Left lung (tissue), 10 donors: ENCODE measurements around the gene TLK2. TPM values are rescaled to one million over a fixed set of nuclear protein-coding genes. Genes with fewer than 3 reads are reported as not detected.
"Not testable (repeated sequence)": the region's sequence is repeated elsewhere in the genome, so short reads cannot be mapped to it uniquely, and the experiment has no call there.

ENCODE experiments used
- ATAC-seq: fragments of 200-7000 bp; cut with Tn5 transposase; one replicate; pipeline ENCODE4 v1.9.1; 2020; ENCODE audit warnings: moderate library complexity
- DNase-seq, 4 donors: peaks; one replicate each; pipeline ENCODE4 v3.0.0-alpha.2; 2013 to 2020
- H3K27ac ChIP-seq, 2 donors: fragments of 200-600 bp; sonication (generic) in 1 of 2; one replicate each; pipeline versions ENCODE4 v1.5.0 to v1.8.0; 2020 to 2021
- H3K27me3 ChIP-seq, 2 donors: fragments of 200-600 bp; sonication (generic) in 1 of 2; one replicate each; pipeline versions ENCODE4 v1.5.0 to v1.8.0; 2020 to 2021
- H3K36me3 ChIP-seq, 2 donors: fragments of 200-600 bp; sonication (generic) in 1 of 2; one replicate each; pipeline versions ENCODE4 v1.5.0 to v1.8.0; 2020 to 2021
- H3K4me1 ChIP-seq, 2 donors: fragments of 200-600 bp; one replicate each; pipeline ENCODE4 v1.8.0; 2021
- H3K4me3 ChIP-seq, 2 donors: fragments of 200-600 bp; sonication (generic) in 1 of 2; one replicate each; pipeline versions ENCODE4 v1.5.0 to v1.8.0; 2020 to 2021; ENCODE audit warnings: mild to moderate bottlenecking in 1 of 2
- H3K9me3 ChIP-seq, 2 donors: fragments of 200-600 bp; sonication (generic) in 1 of 2; one replicate each; pipeline versions ENCODE4 v1.5.0 to v1.8.0; 2020 to 2021
- intact Hi-C, 2 donors: fragments of 100-400 bp; cut with DNase I; formaldehyde crosslinking; loops; one replicate each; pipeline versions ENCODE4 v1.11.2 to v1.14.2; 2022
- polyA plus RNA-seq, 6 donors: library from polyadenylated mRNA; unstranded; fragments of 120-200 nt; gene quantifications; one replicate each; pipeline ENCODE4 v1.2.1, GENCODE V29; 2013; ENCODE audit not compliant: insufficient read length in 6 of 6
- total RNA-seq, 2 donors: library from RNA; stranded (reverse); fragmentation: NEBNext Ultra II Directional; extraction: Animal tissue kit (Norgen Biotek cat#: 25700); gene quantifications; one replicate each; pipeline ENCODE4 v1.2.1, GENCODE V29; 2021
- TF ChIP-seq, protein P1 (sequence below), 2 donors: fragments of 200-600 bp; sonication (generic) in 1 of 2; IDR thresholded peaks; one replicate each; pipeline versions ENCODE4 v1.5.0 to v1.8.0; 2021; ENCODE audit warnings: antibody characterized with exemption in 2 of 2
- donor health status: DM: no; HTN: yes; CAD: no.
- donor health status: DM: no; HTN: no; CAD: no.

TLK2 gene
- total and polyA plus RNA-seq, 8 donors: 32.2 to 75.0 (median 69.1) TPM

DNA sequence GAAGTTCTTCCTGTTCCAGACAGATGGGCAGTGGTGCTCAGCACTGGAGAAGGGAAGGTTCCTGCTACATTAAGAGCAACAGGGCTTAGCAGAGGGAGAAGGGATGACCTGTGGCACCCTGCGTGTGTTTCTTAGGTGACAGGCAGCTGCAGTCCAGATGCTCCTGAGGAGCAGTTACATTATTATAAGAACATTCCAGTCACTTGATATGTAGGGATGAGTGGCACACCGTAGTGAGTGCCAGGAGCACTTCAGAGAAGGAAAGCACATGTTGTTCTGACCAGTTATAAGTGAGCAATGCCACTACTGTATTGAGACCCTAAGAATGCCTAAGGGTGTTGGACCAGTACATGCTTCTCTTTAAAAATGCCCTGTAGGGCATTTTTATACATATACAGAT, 108.9 kb downstream of the TLK2 start:
- H3K36me3 ChIP-seq: peaks cover 0 to 77% of the 10 kb centered on the region in 2 donors

DNA sequence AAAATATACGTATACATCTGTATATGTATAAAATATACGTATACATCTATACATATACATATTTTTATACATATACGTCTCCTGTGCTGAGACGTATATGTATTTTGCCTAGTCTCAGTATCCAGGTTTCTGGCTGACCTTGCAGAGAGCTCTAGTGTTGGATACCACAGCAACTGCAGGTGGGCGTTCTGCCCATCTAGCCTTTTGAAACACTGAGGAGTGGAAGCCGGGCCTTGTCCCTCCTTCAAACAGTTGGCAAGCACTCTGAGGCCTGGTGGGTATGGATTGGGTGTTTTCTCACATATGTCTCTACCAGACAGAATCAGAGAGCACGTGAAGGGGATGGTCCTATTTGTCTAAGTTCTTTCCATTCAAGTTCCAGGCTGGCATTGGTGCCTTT, 109.5 kb downstream of the TLK2 start:
- TF ChIP-seq, protein P1, sequence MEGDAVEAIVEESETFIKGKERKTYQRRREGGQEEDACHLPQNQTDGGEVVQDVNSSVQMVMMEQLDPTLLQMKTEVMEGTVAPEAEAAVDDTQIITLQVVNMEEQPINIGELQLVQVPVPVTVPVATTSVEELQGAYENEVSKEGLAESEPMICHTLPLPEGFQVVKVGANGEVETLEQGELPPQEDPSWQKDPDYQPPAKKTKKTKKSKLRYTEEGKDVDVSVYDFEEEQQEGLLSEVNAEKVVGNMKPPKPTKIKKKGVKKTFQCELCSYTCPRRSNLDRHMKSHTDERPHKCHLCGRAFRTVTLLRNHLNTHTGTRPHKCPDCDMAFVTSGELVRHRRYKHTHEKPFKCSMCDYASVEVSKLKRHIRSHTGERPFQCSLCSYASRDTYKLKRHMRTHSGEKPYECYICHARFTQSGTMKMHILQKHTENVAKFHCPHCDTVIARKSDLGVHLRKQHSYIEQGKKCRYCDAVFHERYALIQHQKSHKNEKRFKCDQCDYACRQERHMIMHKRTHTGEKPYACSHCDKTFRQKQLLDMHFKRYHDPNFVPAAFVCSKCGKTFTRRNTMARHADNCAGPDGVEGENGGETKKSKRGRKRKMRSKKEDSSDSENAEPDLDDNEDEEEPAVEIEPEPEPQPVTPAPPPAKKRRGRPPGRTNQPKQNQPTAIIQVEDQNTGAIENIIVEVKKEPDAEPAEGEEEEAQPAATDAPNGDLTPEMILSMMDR (IDR thresholded peaks at IDR 0.05): no peak
- no peak for DNase-seq
- no peak overlapping the region for H3K4me3 ChIP-seq
- H3K27ac ChIP-seq: no peak overlapping the region
- ATAC-seq: peak; percentile 19
- intact Hi-C loops: no loop called here
- H3K36me3 ChIP-seq: peaks cover 0 to 75% of the 10 kb centered on the region in 2 donors
- no peaks in the 10 kb centered on the region for H3K9me3 ChIP-seq
- H3K4me1 ChIP-seq: no peaks in the 10 kb centered on the region
- no peaks in the 10 kb centered on the region for H3K27me3 ChIP-seq

More for the DNA sequence above, 108.9 kb downstream of the TLK2 start:
- H3K27me3 ChIP-seq: no peaks in the 10 kb centered on the region
- H3K4me3 ChIP-seq: no peak overlapping the region
- H3K27ac ChIP-seq: no peak overlapping the region
- TF ChIP-seq, protein P1 (IDR thresholded peaks at IDR 0.05): no peak
- intact Hi-C loops: no loop called here
- no peaks in the 10 kb centered on the region for H3K9me3 ChIP-seq
- DNase-seq: no peak
- ATAC-seq: peak; percentile 72
- H3K4me1 ChIP-seq: no peaks in the 10 kb centered on the region

DNA sequence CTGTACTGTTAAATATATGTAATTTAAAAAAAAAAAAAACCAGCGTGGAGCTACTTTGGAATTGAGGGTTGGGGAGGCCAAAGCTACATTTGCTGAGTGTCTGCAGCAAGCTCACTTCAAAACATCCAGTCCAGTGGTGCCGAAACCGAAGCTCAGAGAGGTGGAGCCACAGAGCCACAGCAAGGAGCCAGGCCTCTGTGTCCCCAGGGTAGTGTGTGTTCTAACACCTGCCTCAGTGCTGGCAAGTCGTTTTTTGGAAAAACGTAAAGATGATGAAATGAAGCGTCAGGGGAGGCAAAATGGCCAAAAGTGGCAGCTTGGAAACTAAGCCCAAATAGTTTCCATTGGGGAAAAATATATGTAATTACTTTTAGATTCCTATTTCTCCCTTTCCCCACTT, 112.7 kb downstream of the TLK2 start:
- intact Hi-C loops: no loop called here
- peaks cover 0 to 71% of the 10 kb centered on the region in 2 donors for H3K36me3 ChIP-seq
- H3K27me3 ChIP-seq: no peaks in the 10 kb centered on the region
- H3K27ac ChIP-seq: peak overlapping the region in 1 of 2 donors; percentile 58
- DNase-seq (no peak), ATAC-seq (peak; percentile 32)
- no peak overlapping the region for H3K4me3 ChIP-seq
- H3K9me3 ChIP-seq: peaks cover 0 to 4% of the 10 kb centered on the region in 2 donors
- TF ChIP-seq, protein P1 (IDR thresholded peaks at IDR 0.05): no peak
- no peaks in the 10 kb centered on the region for H3K4me1 ChIP-seq

DNA sequence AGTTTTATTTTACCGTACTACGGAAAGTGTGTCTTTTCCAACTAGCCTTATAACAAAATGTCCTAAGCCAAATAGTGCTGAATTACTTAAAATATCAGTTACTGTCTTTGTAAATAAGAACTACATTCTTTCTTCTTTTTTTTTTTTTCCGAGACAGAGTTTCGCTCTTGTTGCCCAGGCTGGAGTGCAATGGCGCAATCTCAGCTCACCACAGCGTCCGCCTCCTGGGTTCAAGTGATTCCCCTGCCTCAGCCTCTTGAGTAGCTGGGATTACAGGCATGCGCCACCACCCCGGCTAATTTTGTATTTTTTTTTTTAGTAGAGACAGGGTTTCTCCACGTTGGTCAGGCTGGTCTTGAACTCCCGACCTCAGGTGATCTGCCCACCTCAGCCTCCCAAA, 113.2 kb downstream of the TLK2 start:
- ATAC-seq: peak; percentile 45
- H3K4me3 ChIP-seq, H3K27me3 ChIP-seq, DNase-seq, H3K4me1 ChIP-seq, intact Hi-C loops, H3K9me3 ChIP-seq: not testable (repeated sequence)
- Histone ChIP-seq H3K27ac (peak overlapping the region in 1 of 2 donors; percentile 58), H3K36me3 (peaks cover 0 to 71% of the 10 kb centered on the region in 2 donors)

DNA sequence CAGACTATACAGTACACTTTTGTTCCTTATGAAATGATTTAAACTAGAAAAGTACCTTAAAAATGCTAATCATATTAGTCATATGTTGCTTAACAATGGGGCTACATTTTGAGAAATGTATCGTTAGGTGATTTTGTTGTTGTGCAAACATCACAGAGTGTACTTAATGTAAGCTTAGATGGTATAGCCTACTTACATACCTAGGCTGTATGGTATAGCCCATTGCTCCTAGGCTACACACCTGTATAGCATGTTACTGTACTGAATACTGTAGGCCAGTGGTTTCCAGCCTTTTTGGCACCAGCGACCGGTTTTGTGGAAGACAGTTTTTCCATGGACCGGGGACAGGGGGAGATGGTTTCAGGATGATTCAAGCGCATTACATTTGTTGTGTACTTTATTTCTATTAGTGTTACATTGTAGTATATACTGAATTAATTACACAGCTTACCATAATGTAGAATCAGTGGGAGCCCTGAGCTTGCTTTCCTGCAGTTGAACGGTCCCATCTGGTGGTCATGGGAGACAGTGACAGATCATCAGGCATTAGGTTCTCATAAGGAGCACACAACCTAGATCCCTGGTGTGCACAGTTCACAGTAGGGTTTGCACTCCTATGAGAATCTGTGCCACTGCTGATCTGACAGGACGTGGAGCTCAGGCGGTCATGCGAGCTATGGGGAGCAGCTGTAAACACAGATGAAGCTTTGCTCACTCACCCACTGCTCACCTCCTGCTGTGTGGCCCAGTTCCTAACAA, 113.9 kb downstream of the TLK2 start:
- Histone ChIP-seq H3K4me3 (no peak overlapping the region), H3K27ac (no peak overlapping the region), H3K4me1 (no peaks in the 10 kb centered on the region), H3K9me3 (peaks cover 0 to 4% of the 10 kb centered on the region in 2 donors), H3K36me3 (peaks cover 0 to 74% of the 10 kb centered on the region in 2 donors), H3K27me3 (no peaks in the 10 kb centered on the region)
- TF ChIP-seq, protein P1 (IDR thresholded peaks at IDR 0.05): no peak
- DNase-seq: no peak
- ATAC-seq: no peak
- intact Hi-C loops: no loop called here
